Measurements from ENCODE around the gene NKD2.

NKD2 gene

DNA sequence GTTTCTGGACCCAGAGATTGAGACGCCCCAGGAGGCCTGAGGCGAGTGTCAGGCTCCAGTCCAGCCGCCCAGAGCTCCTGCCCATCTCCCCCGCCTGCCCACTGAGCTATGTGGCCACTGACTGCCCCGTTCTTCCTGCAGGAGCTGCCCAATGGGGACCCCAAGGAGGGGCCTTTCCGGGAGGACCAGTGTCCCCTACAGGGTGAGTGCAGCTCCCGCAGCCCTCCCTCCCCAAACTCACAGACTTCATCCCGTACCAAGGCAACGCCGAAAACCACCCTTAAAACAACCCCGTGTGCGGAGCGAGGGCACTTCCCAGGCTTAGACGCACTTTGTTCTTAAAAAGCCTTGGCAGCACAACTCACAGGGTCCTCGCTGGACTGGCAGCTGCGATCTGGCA lies 23.4 kb downstream of the NKD2 start:
- DNase-seq: no peak

GRCh38 chr5:1032551-1033027 lies 24.0 kb downstream of the NKD2 start:
- no peak for DNase-seq

DNA sequence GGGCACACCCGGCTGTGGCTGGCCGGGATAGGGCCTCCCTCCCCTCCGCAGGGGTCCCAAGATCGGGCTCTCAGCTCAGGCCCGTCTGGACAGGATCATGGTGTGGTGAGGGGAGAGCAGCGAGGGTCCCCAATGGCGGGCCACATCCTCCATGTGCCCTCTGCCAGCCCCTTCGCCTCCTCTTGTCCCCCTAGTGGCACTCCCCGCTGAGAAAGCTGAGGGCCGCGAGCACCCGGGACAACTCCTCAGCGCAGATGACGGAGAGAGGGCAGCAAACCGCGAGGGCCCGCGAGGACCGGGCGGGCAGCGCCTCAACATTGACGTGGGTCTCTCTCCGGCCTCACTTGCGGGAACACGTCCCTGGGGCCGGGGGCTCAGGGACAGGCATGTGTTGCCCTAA lies 24.6 kb downstream of the NKD2 start:
- DNase-seq: no peak

DNA sequence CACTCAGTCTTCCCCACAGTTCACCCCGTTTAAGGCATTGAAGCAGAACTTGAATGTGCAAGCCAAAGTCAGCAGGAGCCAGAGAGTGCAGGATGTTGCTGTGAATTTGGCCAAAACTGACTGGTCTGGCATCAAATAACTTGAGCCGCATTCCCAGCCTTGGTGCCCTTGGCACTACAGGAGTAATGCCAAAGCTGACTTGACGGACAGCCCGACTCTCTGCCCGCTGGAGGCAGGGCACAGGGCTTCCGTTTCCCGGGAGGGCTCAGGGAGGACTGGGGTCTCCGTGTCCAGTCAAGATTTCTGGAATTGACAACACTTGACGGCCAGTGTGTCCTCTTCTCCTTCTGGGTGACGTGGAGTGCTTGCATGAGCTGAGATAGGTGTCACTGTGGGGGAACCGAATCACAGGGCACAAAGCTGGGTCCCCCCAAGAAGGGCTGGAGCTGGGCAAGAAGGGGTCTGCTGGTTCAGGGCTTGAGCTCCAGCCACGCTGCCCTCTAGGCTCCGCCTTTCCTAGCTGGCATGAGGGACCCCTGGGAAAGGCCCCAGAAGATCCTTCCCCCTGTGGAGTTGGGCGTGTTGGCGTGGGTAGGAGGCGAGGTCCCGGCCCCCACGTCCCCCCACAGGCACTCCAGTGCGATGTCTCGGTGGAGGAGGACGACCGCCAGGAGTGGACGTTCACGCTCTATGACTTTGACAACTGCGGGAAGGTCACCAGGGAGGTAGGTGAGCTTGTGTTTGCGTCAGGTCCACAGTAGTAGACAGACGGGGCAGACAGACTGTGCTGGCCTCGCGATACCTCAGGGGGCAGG lies 25.2 kb downstream of the NKD2 start:
- no peak for DNase-seq

DNA sequence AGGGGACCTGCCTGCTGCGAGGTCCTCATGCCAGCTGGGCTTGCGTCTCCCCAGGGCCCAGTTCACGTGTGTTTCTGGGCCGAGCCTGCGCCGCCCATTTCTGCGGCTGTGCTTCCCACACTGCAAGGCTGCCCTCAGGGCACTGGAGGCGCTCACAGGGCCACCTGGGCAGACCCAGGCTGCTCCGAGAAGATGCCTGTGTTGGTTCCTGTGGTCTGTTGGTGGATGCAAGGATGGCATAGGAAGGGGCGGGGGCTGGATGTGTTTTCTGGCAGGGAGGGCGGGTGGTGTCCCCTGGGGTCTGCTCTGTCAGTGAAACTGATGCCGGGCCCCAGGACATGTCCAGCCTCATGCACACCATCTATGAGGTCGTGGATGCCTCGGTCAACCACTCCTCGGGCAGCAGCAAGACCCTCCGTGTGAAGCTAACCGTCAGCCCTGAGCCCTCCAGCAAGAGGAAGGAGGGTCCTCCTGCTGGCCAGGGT lies 25.9 kb downstream of the NKD2 start:
- no peak for DNase-seq

DNA sequence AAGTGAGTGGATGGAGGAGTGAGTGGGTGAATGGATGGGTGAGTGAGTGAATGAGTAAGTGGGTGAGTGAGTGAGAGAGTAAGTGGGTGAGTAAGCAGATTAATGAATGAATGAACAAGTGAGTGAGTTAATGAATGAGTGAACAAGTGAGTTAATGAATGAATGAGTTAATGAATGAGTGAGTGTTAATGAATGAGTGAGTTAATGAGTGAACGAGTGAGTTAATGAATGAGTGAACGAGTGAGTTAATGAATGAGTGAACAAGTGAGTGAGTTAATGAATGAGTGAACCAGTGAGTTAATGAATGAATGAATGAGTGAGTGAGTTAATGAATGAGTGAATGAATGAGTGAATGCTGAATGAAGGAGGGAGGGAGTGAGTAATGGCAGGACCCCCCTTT lies 26.4 kb downstream of the NKD2 start:
- no peak for DNase-seq

- no peak for DNase-seq
These were observed 27.1 kb downstream of the NKD2 start for GRCh38 chr5:1035421-1036405.

- DNase-seq: no peak
These were observed 28.0 kb downstream of the NKD2 start for GRCh38 chr5:1036504-1037122.

DNA sequence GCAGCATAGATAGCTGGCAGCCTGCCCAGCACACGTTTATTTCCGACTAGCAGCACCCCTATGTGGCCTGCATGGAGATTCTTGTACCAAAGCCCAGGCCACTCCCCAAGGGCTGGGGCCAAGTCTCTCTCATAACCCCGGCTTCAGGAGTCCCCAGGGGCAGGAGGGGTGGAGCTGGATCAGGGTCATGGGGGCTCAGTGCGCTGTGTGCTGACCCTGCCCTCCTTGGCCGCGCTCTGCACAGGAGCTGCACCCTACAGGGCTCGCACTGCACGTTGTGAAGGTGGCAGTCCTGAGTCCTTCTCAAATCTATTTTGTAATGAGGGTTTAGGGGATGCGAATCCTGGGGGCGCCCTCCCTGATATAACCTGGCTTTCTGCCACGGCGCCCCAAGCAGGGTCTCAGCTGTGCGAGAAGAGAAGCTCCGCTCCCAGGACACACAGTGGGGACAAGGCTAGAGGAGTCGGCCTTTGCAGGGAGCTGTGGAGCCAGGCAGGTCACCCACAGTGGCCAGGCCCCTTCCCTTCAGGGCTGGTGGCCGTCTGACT lies 28.6 kb downstream of the NKD2 start:
- no peak for DNase-seq

DNA sequence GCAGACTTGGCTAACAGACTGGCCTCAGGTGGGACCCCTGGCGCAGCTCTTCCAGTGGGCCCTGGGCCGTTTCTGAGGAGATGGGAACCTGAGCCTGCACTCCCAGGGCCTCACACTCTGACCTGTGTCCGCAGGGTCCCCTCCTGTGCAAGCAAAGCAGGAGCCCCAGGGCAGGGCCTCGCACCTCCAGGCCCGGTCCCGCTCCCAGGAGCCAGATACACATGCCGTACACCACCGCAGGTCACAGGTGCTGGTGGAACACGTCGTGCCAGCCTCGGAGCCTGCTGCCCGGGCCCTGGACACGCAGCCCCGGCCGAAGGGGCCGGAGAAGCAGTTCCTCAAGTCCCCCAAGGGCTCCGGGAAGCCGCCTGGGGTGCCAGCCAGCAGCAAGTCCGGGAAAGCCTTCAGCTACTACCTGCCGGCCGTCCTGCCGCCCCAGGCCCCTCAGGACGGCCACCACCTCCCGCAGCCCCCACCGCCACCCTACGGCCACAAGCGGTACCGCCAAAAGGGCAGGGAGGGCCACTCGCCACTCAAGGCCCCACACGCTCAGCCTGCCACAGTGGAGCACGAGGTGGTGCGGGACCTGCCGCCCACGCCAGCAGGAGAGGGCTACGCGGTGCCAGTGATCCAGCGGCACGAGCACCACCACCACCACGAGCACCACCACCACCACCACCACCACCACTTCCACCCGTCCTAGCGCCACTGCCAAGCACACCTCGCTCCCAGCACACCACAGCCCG lies 29.2 kb downstream of the NKD2 start:
- no peak for DNase-seq

- no peak for DNase-seq
These were observed 30.0 kb downstream of the NKD2 start for GRCh38 chr5:1038417-1039209.

DNA sequence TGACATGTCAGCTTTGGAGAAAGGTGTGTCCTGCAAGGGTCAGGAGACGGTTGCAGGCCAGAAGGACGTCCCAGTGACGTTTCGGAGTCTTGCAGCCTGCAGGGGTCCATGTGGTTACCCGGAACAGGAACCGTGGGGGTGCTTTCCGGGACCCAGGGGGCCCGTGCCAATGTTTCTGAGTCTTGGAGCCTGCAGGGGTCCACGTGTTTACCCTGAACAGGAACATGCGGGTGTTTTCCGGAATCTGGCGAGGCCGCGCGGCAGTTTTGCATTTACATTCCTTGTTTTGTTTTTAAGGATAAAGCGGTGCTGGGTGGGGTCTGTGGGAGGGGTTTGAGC lies 30.6 kb downstream of the NKD2 start:
- no peak for DNase-seq

DNA sequence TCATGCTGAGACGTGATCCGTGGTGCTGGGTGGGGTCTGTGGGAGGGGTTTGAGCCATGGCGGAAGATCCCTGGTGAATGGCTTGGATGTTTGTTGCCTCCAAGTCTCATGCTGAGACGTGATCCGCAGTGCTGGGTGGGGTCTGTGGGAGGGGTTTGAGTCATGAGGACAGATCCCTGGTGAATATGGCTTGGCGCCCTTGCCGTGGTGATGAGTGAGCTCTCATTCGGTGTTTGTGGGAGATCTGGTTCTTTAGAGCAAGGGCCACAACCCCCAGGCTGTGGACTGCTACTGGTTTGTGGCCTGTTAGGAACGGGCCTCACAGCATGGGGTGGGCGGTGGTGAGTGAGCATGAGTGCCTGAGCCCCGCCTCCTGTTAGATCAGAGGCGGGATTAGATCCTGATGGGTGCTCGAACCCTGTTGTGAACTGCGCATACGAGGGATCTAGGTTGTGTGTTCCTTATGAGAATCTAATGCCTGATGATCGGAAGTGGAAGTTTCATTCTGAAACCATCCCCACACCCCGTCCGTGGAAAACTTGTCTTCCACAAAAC lies 31.2 kb downstream of the NKD2 start:
- no peak for DNase-seq

- no peak for DNase-seq
These were observed 32.0 kb downstream of the NKD2 start for GRCh38 chr5:1040571-1040970.

GRCh38 chr5:1041225-1042143 lies 32.9 kb downstream of the NKD2 start:
- DNase-seq: no peak

GRCh38 chr5:1042626-1043025 lies 34.0 kb downstream of the NKD2 start:
- no peak for DNase-seq

GRCh38 chr5:1043327-1043726 lies 34.7 kb downstream of the NKD2 start:
- DNase-seq: no peak

DNA sequence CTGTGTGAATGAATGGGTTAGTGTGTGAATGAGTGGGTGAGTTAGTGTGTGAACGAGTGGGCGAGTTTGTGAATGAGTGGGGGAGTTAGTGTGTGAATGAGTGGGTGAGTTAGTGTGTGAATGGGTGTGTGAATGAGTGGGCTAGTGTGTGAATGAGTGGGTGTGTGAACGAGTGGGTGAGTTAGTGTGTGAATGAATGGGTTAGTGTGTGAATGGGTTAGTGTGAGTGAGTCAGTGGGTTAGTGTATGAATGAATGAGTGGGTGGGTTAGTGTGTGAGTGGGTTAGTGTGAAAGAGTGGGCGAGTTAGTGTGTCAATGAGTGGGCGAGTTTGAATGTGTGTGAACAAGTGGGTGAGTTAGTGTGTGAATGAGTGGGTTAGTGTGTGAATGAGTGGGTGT lies 35.5 kb downstream of the NKD2 start:
- no peak for DNase-seq

DNA sequence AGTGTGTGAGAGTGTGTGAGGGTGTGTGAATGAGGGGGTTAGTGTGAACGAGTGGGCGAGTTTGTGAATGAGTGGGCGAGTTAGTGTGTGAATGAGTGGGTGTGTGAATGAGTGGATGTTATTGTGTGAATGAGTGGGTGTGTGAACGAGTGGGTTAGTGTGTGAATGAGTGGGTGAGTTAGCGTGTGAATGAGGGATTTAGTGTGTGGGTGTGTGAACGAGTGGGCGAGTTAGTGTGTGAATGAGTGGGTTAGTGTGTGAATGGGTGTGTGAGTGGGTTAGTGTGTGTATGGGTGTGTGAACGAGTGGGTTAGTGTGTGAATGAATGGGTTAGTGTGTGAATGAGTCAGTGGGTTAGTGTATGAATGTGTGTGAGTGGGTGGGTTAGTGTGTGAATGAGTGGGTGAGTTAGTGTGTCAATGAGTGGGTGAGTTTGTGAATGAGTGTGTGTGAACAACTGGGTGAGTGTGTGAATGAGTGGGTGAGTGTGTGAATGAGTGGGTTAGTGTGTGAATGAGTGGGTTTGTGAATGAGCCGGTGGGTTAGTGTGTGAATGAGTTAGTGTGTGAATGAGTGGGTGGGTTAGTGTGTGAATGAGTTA lies 37.5 kb downstream of the NKD2 start:
- no peak for DNase-seq

All from CD4-positive, alpha-beta T cell treated with Interleukin-1 beta for 1 hour (primary cell).